Measurements from ENCODE around the gene STARD3NL.
A peak's percentile ranks its signal among the peaks of the same experiment; 100 is the strongest.

The STARD3NL gene

DNA sequence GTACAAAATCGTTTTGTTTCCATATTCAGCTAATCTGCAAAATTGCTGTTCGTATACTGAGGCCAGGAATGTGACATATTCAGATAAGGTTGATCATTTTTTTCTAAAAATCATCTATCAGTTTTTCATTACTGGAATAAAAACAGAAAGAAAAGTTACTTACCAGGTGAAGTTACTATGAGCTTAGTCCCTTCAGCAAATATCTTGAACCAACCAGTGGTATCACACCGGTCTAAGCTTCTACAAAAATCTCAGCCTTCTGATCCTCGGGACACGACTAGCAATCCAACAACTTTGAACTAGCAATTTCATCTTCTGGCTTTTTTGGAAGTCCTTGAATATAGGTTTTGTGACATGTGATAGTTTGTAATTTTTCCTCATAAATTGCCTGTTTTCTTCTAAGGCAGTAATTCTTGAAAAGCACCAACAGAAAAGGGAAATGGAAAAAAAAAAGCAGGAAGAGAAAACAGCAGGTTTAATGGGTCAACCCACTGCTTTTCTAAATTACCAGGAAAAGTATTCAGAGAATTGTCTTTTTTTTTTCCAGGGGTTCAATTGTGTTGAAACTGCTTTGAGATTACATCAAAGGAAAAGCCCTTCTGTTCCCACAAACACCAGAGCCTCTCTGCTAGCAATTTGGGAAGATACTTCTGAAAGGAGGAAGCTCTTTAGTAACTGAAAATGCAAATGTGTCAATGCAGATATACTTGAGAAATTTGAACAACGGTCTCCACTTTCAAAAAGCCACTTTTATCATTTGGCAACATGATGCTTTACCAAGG, 98.2 kb downstream of the STARD3NL start:
- TF ChIP-seq, protein P1, sequence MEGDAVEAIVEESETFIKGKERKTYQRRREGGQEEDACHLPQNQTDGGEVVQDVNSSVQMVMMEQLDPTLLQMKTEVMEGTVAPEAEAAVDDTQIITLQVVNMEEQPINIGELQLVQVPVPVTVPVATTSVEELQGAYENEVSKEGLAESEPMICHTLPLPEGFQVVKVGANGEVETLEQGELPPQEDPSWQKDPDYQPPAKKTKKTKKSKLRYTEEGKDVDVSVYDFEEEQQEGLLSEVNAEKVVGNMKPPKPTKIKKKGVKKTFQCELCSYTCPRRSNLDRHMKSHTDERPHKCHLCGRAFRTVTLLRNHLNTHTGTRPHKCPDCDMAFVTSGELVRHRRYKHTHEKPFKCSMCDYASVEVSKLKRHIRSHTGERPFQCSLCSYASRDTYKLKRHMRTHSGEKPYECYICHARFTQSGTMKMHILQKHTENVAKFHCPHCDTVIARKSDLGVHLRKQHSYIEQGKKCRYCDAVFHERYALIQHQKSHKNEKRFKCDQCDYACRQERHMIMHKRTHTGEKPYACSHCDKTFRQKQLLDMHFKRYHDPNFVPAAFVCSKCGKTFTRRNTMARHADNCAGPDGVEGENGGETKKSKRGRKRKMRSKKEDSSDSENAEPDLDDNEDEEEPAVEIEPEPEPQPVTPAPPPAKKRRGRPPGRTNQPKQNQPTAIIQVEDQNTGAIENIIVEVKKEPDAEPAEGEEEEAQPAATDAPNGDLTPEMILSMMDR (IDR thresholded peaks at IDR 0.05) = no peak
- no peak for TF ChIP-seq ZFX (IDR thresholded peaks at IDR 0.05; ENCODE audit: borderline replicate concordance)
- peak overlapping the region; percentile 87 for H3K27ac ChIP-seq

DNA sequence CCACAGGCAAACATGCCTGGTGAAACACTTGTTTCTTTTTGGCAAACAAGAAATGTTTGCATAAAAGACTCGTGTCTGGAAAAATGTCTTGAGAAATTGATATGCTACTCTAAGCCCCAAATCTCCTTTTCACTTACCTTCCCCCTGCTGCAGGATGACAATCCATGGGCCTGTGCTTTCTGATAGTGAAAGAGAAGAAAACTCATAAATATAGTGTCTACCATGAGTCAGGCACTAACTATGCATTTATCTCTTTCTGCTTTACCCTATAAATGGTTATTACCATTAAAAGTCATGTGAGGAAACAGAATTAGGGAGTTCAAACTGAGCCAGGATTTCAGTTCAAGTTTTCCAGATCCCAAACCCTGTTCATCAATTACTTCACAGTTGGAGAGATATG, 102.0 kb downstream of the STARD3NL start:
- TF ChIP-seq, protein P1 (IDR thresholded peaks at IDR 0.05) = no peak
- no peak for TF ChIP-seq ZFX (IDR thresholded peaks at IDR 0.05; ENCODE audit: borderline replicate concordance)
- H3K27ac ChIP-seq = peak overlapping the region; percentile 26

Data from 22Rv1 (cell line).